HG03103 (cell line): Measurements from ENCODE around the gene AADACL3.

Experiments
- ATAC-seq: cut with Tn5 transposase; IDR thresholded peaks from one replicate; pipeline ENCODE4 v1.9.1; 2021; ENCODE audit warnings: low read depth; ENCODE audit not compliant: unreplicated experiment

AADACL3 gene

DNA sequence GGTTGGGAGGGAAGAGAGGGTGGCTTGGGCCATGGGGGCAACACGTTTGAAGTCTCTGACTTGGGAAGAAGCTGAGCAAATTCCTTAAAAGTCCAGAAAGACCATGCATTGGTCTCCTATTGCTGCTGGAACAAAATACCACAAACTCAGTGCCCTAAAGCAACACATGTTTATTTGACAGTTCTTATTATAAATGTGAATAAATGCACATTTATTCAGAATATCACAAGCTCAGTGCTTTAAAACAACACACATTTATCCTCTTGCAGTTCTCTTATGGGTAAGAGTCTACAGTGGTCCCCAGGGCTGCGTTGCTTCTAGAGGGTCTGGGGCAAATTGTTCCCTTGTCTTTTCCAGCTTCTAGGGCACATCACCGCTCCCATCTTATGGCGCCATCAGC, 47.6 kb downstream of the AADACL3 start:
- no peak for ATAC-seq

DNA sequence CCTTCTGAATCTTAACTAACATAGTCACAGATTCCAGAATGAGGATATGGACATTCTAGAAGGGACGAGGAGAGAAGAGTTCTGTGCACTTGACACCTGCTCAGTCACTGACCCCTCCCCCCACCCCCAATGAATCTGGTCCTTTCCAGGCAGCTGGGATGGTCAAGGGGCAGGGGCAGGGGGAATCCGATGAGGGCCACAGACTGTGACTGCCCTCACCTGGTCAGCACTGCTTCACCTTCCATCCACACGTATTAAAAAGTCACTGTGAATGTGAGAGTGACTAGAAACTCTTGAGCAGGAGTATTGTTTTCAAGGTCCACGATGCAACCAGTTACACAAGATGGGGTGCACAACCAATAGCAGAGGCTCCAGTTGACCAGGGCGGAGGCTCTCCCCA, 48.1 kb downstream of the AADACL3 start:
- ATAC-seq, result no peak

GRCh38 chr1:12769031-12769430, 53.1 kb downstream of the AADACL3 start:
- no peak for ATAC-seq

DNA sequence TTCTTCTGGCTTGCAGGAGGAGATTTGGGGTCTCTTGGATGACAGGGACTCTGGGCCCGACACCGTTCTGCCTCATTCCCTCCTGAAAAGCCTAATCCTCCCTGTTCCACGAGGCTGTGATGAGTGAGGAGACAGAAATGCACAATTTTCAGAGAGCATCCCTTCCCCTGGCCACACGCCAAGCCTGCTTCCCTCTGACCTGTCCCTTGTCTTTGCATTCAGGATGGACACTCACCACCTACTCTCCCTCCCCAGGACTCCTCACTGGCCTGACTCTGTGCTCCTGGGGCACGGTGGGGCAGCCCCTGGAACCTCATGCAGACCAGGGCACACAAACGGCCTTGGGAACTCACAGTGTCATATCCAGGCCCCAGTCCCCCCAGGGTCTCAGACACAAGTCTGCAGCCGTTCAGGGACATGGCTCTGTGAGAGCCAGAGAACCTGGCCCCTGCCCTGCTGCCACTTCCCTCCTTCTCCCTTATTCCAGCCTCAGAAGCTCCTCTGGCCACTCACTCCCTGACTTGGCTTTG, 54.1 kb downstream of the AADACL3 start:
- no peak for ATAC-seq

- ATAC-seq, result no peak
Measured at GRCh38 chr1:12770620-12771019, 54.7 kb downstream of the AADACL3 start.

DNA sequence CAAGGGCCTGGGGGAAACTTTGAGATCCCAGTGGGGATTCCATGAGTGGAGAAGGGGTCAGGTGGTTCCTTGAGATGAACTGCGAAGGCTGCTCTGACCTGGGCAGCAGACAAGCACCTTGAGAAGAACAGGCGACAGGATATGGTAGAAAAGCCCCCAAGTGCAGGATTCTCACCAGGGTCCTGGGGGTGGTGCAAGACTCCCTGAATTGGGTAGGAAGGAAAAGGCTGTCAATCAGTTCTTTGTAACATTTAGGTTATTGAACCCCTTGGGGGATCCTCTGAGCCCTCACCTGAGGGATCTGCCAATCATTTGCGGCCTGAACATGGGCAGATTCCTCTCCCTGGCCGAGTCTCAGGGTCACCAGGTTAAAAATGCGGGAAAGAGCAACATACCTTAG, 55.3 kb downstream of the AADACL3 start:
- ATAC-seq, result no peak

DNA sequence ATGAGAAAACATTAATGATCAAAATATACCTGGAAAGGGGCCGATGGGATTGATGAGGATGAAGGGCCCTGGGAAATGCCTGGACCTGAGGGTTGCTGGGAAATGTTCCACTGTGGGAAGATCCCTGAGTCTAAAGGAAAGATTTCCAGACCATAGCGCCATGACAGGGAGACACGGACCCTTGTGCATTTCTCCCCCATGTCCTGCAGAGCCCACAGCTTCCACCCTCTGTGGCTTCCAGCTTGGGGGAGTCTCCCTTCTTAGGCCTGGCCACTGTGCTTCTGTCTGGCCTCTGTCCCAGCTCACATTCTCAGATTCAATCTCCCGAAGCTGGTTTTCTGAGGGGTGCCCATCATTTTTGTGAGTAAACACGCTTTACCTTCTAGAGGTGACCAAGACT, 56.6 kb downstream of the AADACL3 start:
- ATAC-seq, result no peak

DNA sequence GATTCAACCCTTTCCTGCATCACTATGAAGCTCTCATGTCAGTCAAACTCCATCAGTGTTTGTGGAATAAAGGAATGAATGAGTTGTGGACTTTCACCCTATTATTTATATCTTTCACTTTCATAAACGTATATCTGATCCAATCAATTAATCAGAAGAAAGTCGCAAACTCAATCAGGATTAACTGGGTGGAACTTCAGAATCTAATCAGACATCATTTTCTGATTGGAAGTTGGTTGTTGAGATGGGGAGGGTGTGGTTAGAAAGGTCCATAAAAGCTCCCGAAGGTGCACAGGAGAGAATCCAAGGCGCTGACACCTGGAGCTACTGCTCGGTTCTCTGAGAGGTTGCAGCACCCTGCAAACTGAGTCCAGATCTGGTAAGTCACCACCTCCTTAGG, 57.5 kb downstream of the AADACL3 start, which contains the start of gene PRAMEF12:
PRAMEF12 (plus strand) TSS at position 301 of the 400 bp plus-strand sequence. CDS start 1,130 bp downstream, outside the sequence.
- no peak for ATAC-seq

DNA sequence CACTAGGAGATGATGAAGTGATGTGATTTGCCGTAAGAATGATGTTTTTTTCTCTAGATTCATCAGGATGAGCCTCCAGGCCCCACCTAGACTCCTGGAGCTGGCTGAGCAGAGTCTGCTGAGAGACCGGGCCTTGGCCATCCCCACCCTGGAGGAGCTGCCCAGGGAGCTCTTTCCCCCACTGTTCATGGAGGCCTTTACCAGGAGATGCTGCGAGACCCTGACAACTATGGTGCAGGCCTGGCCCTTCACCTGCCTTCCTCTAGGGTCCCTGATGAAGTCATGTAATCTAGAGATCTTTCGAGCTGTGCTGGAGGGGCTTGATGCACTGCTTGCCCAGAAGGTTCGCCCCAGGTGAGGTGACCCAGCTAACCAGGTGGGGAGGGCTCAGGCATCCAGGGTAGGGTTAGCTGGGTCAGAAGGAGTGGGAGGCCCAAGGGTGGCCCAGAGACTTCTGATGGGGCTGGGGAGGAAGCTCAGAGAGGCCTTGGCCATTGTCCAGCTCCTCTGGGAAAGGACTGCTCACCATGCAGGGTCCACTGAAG, 59.0 kb downstream of the AADACL3 start:
- ATAC-seq, result no peak

DNA sequence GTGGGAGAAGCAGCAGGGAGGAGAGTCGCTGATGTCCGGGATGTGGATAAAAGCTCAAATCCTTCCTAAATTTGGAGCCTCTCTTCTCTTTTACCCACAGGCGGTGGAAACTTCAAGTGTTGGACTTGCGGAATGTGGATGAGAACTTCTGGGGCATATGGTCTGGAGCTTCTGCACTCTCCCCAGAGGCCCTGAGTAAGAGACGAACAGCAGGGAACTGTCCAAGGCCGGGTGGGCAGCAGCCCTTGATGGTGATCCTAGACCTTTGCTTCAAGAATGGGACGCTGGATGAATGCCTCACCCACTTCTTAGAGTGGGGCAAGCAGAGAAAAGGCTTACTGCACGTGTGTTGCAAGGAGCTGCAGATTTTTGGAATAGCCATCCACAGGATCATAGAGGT, 59.5 kb downstream of the AADACL3 start:
- ATAC-seq, result no peak

- ATAC-seq, result no peak
Measured at GRCh38 chr1:12776801-12777557, 61.1 kb downstream of the AADACL3 start.
